GM21390 (cell line): Measurements from ENCODE around the gene FLT4.

Experiments used
- ATAC-seq: cut with Tn5 transposase; IDR thresholded peaks from one replicate; pipeline ENCODE4 v1.9.1; 2021; ENCODE audit not compliant: unreplicated experiment

Gene FLT4

GRCh38 chr5:180627386-180628120 lies 21.8 kb downstream of the FLT4 start:
- ATAC-seq: no peak

GRCh38 chr5:180626661-180627385 lies 22.6 kb downstream of the FLT4 start:
- ATAC-seq: no peak

GRCh38 chr5:180625791-180626660 lies 23.4 kb downstream of the FLT4 start:
- no peak for ATAC-seq

DNA sequence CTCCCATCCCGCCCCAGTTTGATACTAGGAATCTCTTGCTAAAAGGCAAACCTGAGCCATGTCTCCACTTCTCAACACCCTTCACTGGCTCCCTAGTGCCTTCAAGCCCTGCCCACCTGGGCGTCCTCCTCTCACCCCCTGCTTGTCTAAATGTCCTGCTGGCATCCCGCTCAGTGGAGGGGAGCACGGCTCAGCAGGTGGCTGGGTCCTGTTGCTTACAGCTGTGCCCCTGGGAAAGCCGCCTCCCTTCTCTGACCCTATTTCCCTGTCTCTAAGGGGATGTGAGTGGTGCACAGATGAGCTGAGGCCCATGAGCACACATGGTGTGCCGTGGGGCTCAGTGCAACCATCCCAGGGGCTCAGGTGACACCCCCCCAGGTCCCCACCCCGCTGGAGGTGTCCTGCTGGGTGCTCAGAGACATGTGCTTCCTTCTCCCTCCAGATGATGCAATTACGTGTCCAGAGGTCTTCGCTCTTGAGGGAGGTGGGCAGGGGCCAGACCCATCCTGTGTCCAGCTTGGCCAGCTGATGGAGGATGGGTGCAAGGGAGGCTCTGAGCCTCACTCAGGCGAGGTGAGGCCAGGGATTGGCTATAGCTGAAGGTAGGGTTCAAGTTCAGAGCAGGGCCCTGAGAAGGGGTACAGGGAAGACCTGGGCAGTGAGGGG lies 24.1 kb downstream of the FLT4 start:
- no peak for ATAC-seq

- no peak for ATAC-seq
Measured at GRCh38 chr5:180624587-180624986, 24.8 kb downstream of the FLT4 start.

DNA sequence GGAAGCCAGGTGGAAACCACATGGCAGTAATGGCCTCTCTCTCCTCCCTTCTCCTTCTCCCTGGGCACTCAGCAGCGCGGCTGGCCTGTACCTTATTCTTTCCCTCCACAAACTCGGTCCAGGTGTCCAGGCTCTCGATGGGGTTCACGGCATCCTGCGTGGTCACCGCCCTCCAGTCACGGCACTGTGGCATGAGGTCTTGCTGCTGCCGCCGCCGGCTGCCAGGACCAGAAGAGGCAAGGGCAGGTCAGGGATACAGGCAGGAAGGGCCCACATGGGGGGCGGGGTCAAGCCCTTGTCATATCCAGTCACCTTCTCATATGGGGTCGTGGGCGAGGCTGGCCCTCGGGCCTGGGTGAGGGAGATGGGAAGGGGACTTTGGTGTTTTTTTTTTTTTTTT lies 25.6 kb downstream of the FLT4 start:
- no peak for ATAC-seq

- no peak for ATAC-seq
Measured at GRCh38 chr5:180623411-180623834, 26.0 kb downstream of the FLT4 start.

GRCh38 chr5:180622910-180623309 lies 26.5 kb downstream of the FLT4 start:
- no peak for ATAC-seq

GRCh38 chr5:180621311-180621710 lies 28.1 kb downstream of the FLT4 start:
- no peak for ATAC-seq

GRCh38 chr5:180620014-180620413 lies 29.4 kb downstream of the FLT4 start:
- ATAC-seq: no peak

DNA sequence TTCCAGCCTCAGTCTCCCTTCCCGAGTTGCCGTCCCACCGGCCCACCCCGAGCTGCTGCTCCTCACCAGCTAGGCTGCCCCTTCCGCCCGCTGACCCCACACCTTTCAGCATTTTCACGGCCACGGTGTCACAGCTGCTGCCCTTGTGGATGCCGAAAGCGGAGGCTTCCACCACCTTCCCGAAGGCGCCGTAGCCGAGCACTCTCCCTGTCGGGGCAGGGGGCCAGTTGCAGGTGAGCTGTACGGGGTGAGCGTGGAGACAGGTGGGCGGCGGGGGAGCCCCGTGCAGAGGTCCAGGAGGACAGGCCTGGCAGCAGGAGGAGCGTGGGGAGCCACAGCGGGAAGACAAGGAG lies 29.9 kb downstream of the FLT4 start:
- ATAC-seq: no peak

- no peak for ATAC-seq
Measured at GRCh38 chr5:180618829-180619562, 30.4 kb downstream of the FLT4 start.

DNA sequence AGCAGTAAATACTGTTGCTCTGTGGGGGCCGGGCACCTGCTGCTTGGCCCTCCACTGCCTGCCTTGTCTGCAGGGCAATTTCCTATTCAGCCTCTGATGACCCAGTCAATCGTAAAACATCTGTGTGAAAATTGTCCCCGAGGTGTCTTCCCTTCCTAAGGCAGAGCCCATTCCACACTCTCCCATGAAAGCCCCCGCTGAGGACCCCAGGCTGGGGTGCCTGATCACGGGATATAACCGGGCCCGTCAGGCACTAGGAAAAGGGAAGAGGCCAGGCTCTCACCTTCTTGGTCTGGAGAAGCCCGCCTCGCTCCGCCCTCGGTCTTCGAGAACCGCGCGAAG lies 30.9 kb downstream of the FLT4 start:
- ATAC-seq: no peak

- ATAC-seq: no peak
Measured at GRCh38 chr5:180613814-180614188, 35.6 kb downstream of the FLT4 start.

DNA sequence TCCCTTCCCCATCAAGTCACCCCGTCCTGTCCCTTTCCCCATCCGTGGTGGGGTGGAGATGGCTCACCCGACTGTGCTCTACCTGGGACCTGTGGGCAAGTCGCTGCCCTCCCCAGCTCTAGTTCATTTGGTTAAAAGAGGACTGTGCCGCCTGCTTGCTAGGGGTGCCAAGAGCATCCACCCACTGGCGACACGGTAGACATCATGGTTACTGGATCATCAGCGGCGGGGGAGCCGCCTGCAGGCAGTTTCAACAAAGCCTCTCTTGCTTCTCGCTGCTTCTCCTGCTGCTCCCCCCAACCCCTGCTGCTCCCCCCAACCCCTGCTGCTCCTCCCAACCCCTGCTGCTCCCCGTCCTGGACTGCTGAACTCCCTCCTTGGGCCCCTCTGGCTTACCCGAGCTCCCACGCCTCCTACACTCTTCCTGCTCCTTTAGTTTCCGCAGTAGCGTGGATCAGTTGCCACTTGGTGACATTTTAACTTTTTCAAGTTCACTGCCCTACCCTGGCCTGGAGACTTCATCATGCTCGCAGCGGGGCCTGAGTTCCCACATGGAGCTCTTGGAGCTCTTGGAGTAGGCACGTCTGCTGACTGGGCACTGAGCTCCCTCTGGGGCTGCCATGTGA lies 36.1 kb downstream of the FLT4 start:
- no peak for ATAC-seq

- no peak for ATAC-seq
Measured at GRCh38 chr5:180612683-180613082, 36.7 kb downstream of the FLT4 start.

GRCh38 chr5:180611140-180611850 lies 38.1 kb downstream of the FLT4 start:
- ATAC-seq: no peak

DNA sequence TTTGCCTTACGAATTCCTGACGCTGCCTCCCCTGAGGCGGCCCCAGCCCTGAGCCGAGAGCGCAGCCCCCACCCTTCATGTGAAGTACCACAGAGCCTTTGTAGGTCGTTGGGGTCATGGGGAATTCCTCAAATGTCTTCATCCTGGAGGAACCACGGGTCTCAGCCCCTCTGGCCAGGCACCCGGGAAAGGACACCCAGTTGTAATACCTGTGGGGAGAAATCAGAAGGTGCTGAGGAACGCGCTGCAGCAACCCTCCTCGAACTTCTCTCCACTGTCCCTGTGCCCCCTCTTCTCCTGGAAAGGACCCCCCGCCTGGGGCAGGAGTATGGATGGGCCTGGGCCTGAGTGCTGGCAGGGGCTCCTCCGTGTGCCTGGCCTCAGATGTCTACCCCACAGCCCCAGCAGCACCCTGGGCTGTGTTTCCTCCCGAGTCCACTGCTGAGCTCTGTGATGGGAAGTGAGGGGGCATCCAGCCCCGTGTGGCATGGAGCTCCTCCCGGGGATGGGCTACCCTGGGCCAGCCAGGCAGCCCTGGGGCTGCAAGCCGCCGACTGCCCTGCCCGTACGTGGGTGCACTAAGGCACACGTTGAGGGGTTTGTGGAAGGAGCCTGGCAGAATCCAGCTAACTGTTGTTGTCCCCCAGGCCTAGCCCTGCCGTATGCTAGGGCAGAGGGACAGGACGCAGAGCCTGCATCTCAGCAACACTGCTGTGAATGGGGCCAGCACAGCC lies 39.4 kb downstream of the FLT4 start:
- no peak for ATAC-seq

- no peak for ATAC-seq
Measured at GRCh38 chr5:180609386-180609785, 40.0 kb downstream of the FLT4 start.
